H9 (cell line): ENCODE measurements around the gene TDRD7. TPM values are rescaled to one million over a fixed set of nuclear protein-coding genes. Genes with fewer than 3 reads are reported as not detected.

Source experiments
- DNase-seq: peaks from one replicate; pipeline ENCODE4 v3.0.0-alpha.2; 2017
- H2AFZ ChIP-seq: one replicate; pipeline ENCODE4 v1.6.1; 2013; ENCODE audit warnings: mild to moderate bottlenecking, low read length, control low read depth, moderate library complexity
- H2AK5ac ChIP-seq: 2 replicates; pipeline ENCODE4 v1.6.1; 2013; ENCODE audit warnings: low read length, control low read depth, mixed read lengths; ENCODE audit not compliant: insufficient read length
- H2BK120ac ChIP-seq: one replicate; pipeline ENCODE4 v1.6.1; 2013; ENCODE audit warnings: low read depth, mild to moderate bottlenecking, low read length, control low read depth, inconsistent platforms; ENCODE audit not compliant: poor library complexity, severe bottlenecking
- H2BK12ac ChIP-seq: 2 replicates; pipeline ENCODE4 v1.6.1; 2013; ENCODE audit warnings: low read length, control low read depth, mixed read lengths, low read depth; ENCODE audit not compliant: insufficient read length
- H2BK15ac ChIP-seq: 2 replicates; pipeline ENCODE4 v1.6.1; 2013; ENCODE audit warnings: low read depth, low read length, control low read depth
- H2BK20ac ChIP-seq: one replicate; pipeline ENCODE4 v1.6.1; 2013; ENCODE audit warnings: low read depth, mild to moderate bottlenecking, low read length, control low read depth, inconsistent platforms; ENCODE audit not compliant: poor library complexity, severe bottlenecking
- H2BK5ac ChIP-seq: 2 replicates; pipeline ENCODE4 v1.6.1; 2013; ENCODE audit warnings: low read length, control low read depth, mixed read lengths; ENCODE audit not compliant: insufficient read length
- H3K14ac ChIP-seq: 2 replicates; pipeline ENCODE4 v1.6.1; 2013; ENCODE audit warnings: low read length, control low read depth; ENCODE audit not compliant: insufficient read depth
- H3K18ac ChIP-seq: 2 replicates; pipeline ENCODE4 v1.6.1; 2013; ENCODE audit warnings: low read depth, mild to moderate bottlenecking, mixed read lengths, low read length, control low read depth; ENCODE audit not compliant: insufficient read length
- H3K23ac ChIP-seq: 2 replicates; pipeline ENCODE4 v1.6.1; 2013; ENCODE audit warnings: low read length, control low read depth, mixed read lengths, low read depth; ENCODE audit not compliant: insufficient read length
- H3K23me2 ChIP-seq: 2 replicates; pipeline ENCODE4 v1.6.1; 2013; ENCODE audit warnings: low read depth, mild to moderate bottlenecking, mixed read lengths, low read length, control low read depth; ENCODE audit not compliant: insufficient read length, poor library complexity, severe bottlenecking
- H3K27ac ChIP-seq: 2 replicates; pipeline ENCODE4 v1.5.1; 2013; ENCODE audit warnings: low read length, control low read depth, mixed read lengths, low read depth; ENCODE audit not compliant: insufficient read length
- H3K27me3 ChIP-seq: 2 replicates; pipeline ENCODE4 v1.6.1; 2013; ENCODE audit warnings: low read length, control low read depth, inconsistent platforms; ENCODE audit not compliant: insufficient read depth
- H3K4ac ChIP-seq: 2 replicates; pipeline ENCODE4 v1.6.1; 2013; ENCODE audit warnings: low read depth, mild to moderate bottlenecking, control low read depth, inconsistent platforms, low read length, moderate library complexity
- H3K4me1 ChIP-seq: 2 replicates; pipeline ENCODE4 v1.6.1; 2013; ENCODE audit warnings: low read length, control low read depth, inconsistent platforms; ENCODE audit not compliant: insufficient read depth
- H3K4me2 ChIP-seq: 2 replicates; pipeline ENCODE4 v1.6.1; 2013; ENCODE audit warnings: low read length, control low read depth, mixed read lengths; ENCODE audit not compliant: insufficient read length, insufficient read depth
- H3K56ac ChIP-seq: 2 replicates; pipeline ENCODE4 v1.6.1; 2013; ENCODE audit warnings: low read depth, mild to moderate bottlenecking, mixed read lengths, low read length, control low read depth; ENCODE audit not compliant: insufficient read length
- H3K79me1 ChIP-seq: 2 replicates; pipeline ENCODE4 v1.6.1; 2013; ENCODE audit warnings: low read depth, mild to moderate bottlenecking, moderate library complexity, low read length, control low read depth, inconsistent platforms; ENCODE audit not compliant: insufficient read depth, poor library complexity, severe bottlenecking
- H3K79me2 ChIP-seq: 2 replicates; pipeline ENCODE4 v1.6.1; 2013; ENCODE audit warnings: low read length, control low read depth, inconsistent platforms; ENCODE audit not compliant: insufficient read depth
- H3K9ac ChIP-seq: 2 replicates; pipeline ENCODE4 v1.6.1; 2013; ENCODE audit warnings: low read length, control low read depth, mixed read lengths; ENCODE audit not compliant: insufficient read length; ENCODE audit errors: extremely low read depth
- H3K9me3 ChIP-seq: one replicate; pipeline ENCODE4 v1.6.1; 2013; ENCODE audit warnings: low read depth, low read length, inconsistent platforms; ENCODE audit not compliant: control insufficient read depth
- H3T11ph ChIP-seq: one replicate; pipeline ENCODE4 v1.6.1; 2013; ENCODE audit warnings: mild to moderate bottlenecking, low read length, control low read depth, inconsistent platforms
- H4K20me1 ChIP-seq: one replicate; pipeline ENCODE4 v1.6.1; 2013; ENCODE audit not compliant: control insufficient read depth, insufficient read length, insufficient read depth
- H4K5ac ChIP-seq: 2 replicates; pipeline ENCODE4 v1.6.1; 2013; ENCODE audit warnings: low read depth, mild to moderate bottlenecking, mixed read lengths, low read length, control low read depth; ENCODE audit not compliant: insufficient read length
- H4K8ac ChIP-seq: replicated peaks from 2 replicates; pipeline ENCODE4 v1.6.1; 2013; ENCODE audit warnings: low read length, control low read depth, mixed read lengths, low read depth; ENCODE audit not compliant: insufficient read length
- H4K91ac ChIP-seq: 2 replicates; pipeline ENCODE4 v1.6.1; 2013; ENCODE audit warnings: low read depth, mild to moderate bottlenecking, moderate library complexity, mixed read lengths, low read length, control low read depth; ENCODE audit not compliant: insufficient read length
- H3K27ac Mint-ChIP-seq, 3 experiments: 2 replicates in 2 of 3; 3 replicates in 1 of 3; pipeline ENCODE4 v1.8.0; 2020 to 2021; ENCODE audit warnings: mixed read lengths in 3 of 3, mild to moderate bottlenecking in 1 of 3, moderate library complexity in 1 of 3
- H3K27me3 Mint-ChIP-seq: 2 replicates; pipeline ENCODE4 v1.8.0; 2021; ENCODE audit warnings: low read depth, mild to moderate bottlenecking, moderate library complexity, mixed read lengths
- H3K36me3 Mint-ChIP-seq, 3 experiments: 2 replicates in 2 of 3; 3 replicates in 1 of 3; pipeline ENCODE4 v1.8.0; 2020 to 2021; ENCODE audit warnings: low read depth in 3 of 3, mixed read lengths in 3 of 3; ENCODE audit not compliant: insufficient read depth in 1 of 3
- H3K4me1 Mint-ChIP-seq, 2 experiments: 2 replicates each; pipeline ENCODE4 v1.8.0; 2020; ENCODE audit warnings: mixed read lengths in 2 of 2
- H3K4me3 Mint-ChIP-seq, 2 experiments: 2 replicates in 1 of 2; 3 replicates in 1 of 2; pipeline ENCODE4 v1.8.0; 2020 to 2021; ENCODE audit warnings: mild to moderate bottlenecking in 2 of 2, mixed read lengths in 2 of 2, moderate library complexity in 1 of 2
- H3K9me3 Mint-ChIP-seq, 2 experiments: 2 replicates in 1 of 2; 3 replicates in 1 of 2; pipeline ENCODE4 v1.8.0; 2020; ENCODE audit warnings: mild to moderate bottlenecking in 2 of 2, mixed read lengths in 2 of 2, moderate library complexity in 1 of 2
- WGBS: extraction: QIAGEN DNeasy Blood & Tissue Kit; methylation state at CpG from one replicate; pipeline ENCODE4 v1.1.7; 2013; ENCODE audit warnings: missing lambda C conversion rate, low lambda C conversion rate, mixed read lengths; ENCODE audit not compliant: insufficient read length; ENCODE audit errors: extremely low coverage; 5-methylcytosine and 5-hydroxymethylcytosine counted together
- total RNA-seq: library from RNA; stranded (reverse); gene quantifications from 2 replicates; pipeline ENCODE4 v1.2.1, GENCODE V29; 2021
- TF ChIP-seq, protein P1 (sequence below): fragments of 200-600 bp; sonication (generic); conservative IDR thresholded peaks from 3 replicates; pipeline ENCODE4 v1.8.0; 2021; ENCODE audit warnings: antibody characterized with exemption, mild to moderate bottlenecking

Gene TDRD7
- total RNA-seq, 1 experiment from 2014 or later: 5.1 TPM

GRCh38 chr9:97425973-97426336, 14.1 kb downstream of the TDRD7 start:
- WGBS: no CpG with 5 or more reads among the region's 3 CpGs
- no peak overlapping the region for H3K23ac ChIP-seq
- H4K5ac ChIP-seq: no peak overlapping the region
- H3K4ac ChIP-seq: no peak overlapping the region
- no peak overlapping the region for H2BK20ac ChIP-seq
- no peak overlapping the region for H2AK5ac ChIP-seq
- no peaks in the 10 kb centered on the region for H3K9me3 ChIP-seq
- no peaks in the 10 kb centered on the region for H3K27me3 ChIP-seq
- H3K4me1 Mint-ChIP-seq: no peaks in the 10 kb centered on the region
- H3K79me1 ChIP-seq: no peaks in the 10 kb centered on the region
- H3K9me3 Mint-ChIP-seq: peaks cover 2 to 8% of the 10 kb centered on the region in 2 experiments; a peak in 1 of 5 replicates
- H3K14ac ChIP-seq: no peak overlapping the region
- H3K4me3 Mint-ChIP-seq: no peak overlapping the region
- no peaks in the 10 kb centered on the region for H3K23me2 ChIP-seq
- H3K27me3 Mint-ChIP-seq: no peaks in the 10 kb centered on the region
- H3K9ac ChIP-seq: no peak overlapping the region
- H3K4me2 ChIP-seq: no peak overlapping the region
- no peak overlapping the region for H2BK5ac ChIP-seq
- no peak overlapping the region for H2BK15ac ChIP-seq
- H3K36me3 Mint-ChIP-seq: no peaks in the 10 kb centered on the region
- H2AFZ ChIP-seq: no peak overlapping the region
- H4K8ac ChIP-seq: no peak overlapping the region
- TF ChIP-seq, protein P1, sequence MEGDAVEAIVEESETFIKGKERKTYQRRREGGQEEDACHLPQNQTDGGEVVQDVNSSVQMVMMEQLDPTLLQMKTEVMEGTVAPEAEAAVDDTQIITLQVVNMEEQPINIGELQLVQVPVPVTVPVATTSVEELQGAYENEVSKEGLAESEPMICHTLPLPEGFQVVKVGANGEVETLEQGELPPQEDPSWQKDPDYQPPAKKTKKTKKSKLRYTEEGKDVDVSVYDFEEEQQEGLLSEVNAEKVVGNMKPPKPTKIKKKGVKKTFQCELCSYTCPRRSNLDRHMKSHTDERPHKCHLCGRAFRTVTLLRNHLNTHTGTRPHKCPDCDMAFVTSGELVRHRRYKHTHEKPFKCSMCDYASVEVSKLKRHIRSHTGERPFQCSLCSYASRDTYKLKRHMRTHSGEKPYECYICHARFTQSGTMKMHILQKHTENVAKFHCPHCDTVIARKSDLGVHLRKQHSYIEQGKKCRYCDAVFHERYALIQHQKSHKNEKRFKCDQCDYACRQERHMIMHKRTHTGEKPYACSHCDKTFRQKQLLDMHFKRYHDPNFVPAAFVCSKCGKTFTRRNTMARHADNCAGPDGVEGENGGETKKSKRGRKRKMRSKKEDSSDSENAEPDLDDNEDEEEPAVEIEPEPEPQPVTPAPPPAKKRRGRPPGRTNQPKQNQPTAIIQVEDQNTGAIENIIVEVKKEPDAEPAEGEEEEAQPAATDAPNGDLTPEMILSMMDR: no peak
- H2BK12ac ChIP-seq: no peak overlapping the region
- no peak for DNase-seq
- no peaks in the 10 kb centered on the region for H4K20me1 ChIP-seq
- no peak overlapping the region for H3T11ph ChIP-seq
- no peak overlapping the region for H3K18ac ChIP-seq
- H3K4me1 ChIP-seq: no peaks in the 10 kb centered on the region
- no peak overlapping the region for H3K56ac ChIP-seq
- H4K91ac ChIP-seq: no peak overlapping the region
- H3K79me2 ChIP-seq: no peaks in the 10 kb centered on the region
- no peak overlapping the region for H3K27ac Mint-ChIP-seq
- no peak overlapping the region for H3K27ac ChIP-seq
- H2BK120ac ChIP-seq: no peak overlapping the region
